8988T (cell line): Measurements from ENCODE around the gene MYO3B.
"Not testable (repeated sequence)": the region's sequence is repeated elsewhere in the genome, so short reads cannot be mapped to it uniquely, and the experiment has no call there.

Experiments
- DNase-seq: peaks from one replicate; pipeline ENCODE4 v3.0.0; 2011

Gene MYO3B

GRCh38 chr2:170241756-170242155 lies 63.8 kb downstream of the MYO3B start:
- DNase-seq, result no peak

- DNase-seq, result no peak
Observed at GRCh38 chr2:170243118-170243837, 65.3 kb downstream of the MYO3B start.

- DNase-seq, result no peak
Observed at GRCh38 chr2:170243898-170244297, 66.0 kb downstream of the MYO3B start.

- no peak for DNase-seq
Observed at GRCh38 chr2:170244555-170244954, 66.6 kb downstream of the MYO3B start.

GRCh38 chr2:170245312-170245711 lies 67.4 kb downstream of the MYO3B start:
- DNase-seq, result no peak

GRCh38 chr2:170247333-170247732 lies 69.4 kb downstream of the MYO3B start:
- no peak for DNase-seq

- no peak for DNase-seq
Observed at GRCh38 chr2:170247882-170248393, 70.0 kb downstream of the MYO3B start.

- no peak for DNase-seq
Observed at GRCh38 chr2:170248574-170249393, 70.8 kb downstream of the MYO3B start.

- DNase-seq, result no peak
Observed at GRCh38 chr2:170249761-170250160, 71.8 kb downstream of the MYO3B start.

- DNase-seq, result no peak
Observed at GRCh38 chr2:170250584-170250983, 72.6 kb downstream of the MYO3B start.

GRCh38 chr2:170252414-170252813 lies 74.5 kb downstream of the MYO3B start:
- DNase-seq, result no peak

- no peak for DNase-seq
Observed at GRCh38 chr2:170253721-170254230, 75.8 kb downstream of the MYO3B start.

GRCh38 chr2:170254293-170254732 lies 76.4 kb downstream of the MYO3B start:
- no peak for DNase-seq

GRCh38 chr2:170255137-170255536 lies 77.2 kb downstream of the MYO3B start:
- no peak for DNase-seq

- DNase-seq, result no peak
Observed at GRCh38 chr2:170255971-170256370, 78.0 kb downstream of the MYO3B start.

- DNase-seq, result no peak
Observed at GRCh38 chr2:170258382-170258781, 80.4 kb downstream of the MYO3B start.

GRCh38 chr2:170260188-170260587 lies 82.2 kb downstream of the MYO3B start:
- DNase-seq, result no peak

- DNase-seq, result no peak
Observed at GRCh38 chr2:170261566-170261965, 83.6 kb downstream of the MYO3B start.

GRCh38 chr2:170262343-170262742 lies 84.4 kb downstream of the MYO3B start:
- DNase-seq, result no peak

- no peak for DNase-seq
Observed at GRCh38 chr2:170262806-170263205, 84.9 kb downstream of the MYO3B start.

- DNase-seq, result not testable (repeated sequence)
Observed at GRCh38 chr2:170263728-170264521, 86.0 kb downstream of the MYO3B start.

GRCh38 chr2:170264522-170264860 lies 86.5 kb downstream of the MYO3B start:
- DNase-seq, result no peak

GRCh38 chr2:170264865-170265264 lies 86.9 kb downstream of the MYO3B start:
- DNase-seq, result no peak
